Esophagus (tissue), 2 donors: ENCODE measurements around the gene NFKBIZ. TPM values are rescaled to one million over a fixed set of nuclear protein-coding genes. Genes with fewer than 3 reads are reported as not detected.

Source experiments
- H3K27ac ChIP-seq, 2 donors: one replicate each; pipeline ENCODE4 v1.5.1; 2013; ENCODE audit warnings: low read depth in 2 of 2, mild to moderate bottlenecking in 2 of 2, inconsistent platforms in 1 of 2, low read length in 1 of 2, moderate library complexity in 1 of 2
- H3K27me3 ChIP-seq, 2 donors: one replicate each; pipeline ENCODE4 v1.6.1; 2013; ENCODE audit warnings: low read length in 2 of 2, control low read depth in 1 of 2, mild to moderate bottlenecking in 1 of 2; ENCODE audit not compliant: insufficient read depth in 2 of 2, control insufficient read depth in 1 of 2
- H3K36me3 ChIP-seq, 2 donors: one replicate each; pipeline ENCODE4 v1.6.1; 2013; ENCODE audit warnings: low read length in 1 of 2; ENCODE audit not compliant: control insufficient read depth in 2 of 2, insufficient read depth in 2 of 2
- H3K4me1 ChIP-seq, 2 donors: one replicate each; pipeline ENCODE4 v1.6.1; 2013; ENCODE audit warnings: low read length in 1 of 2; ENCODE audit not compliant: control insufficient read depth in 2 of 2, insufficient read depth in 2 of 2
- H3K4me3 ChIP-seq, 2 donors: one replicate each; pipeline ENCODE4 v1.5.1; 2013; ENCODE audit warnings: low read length in 2 of 2, mild to moderate bottlenecking in 2 of 2, low read depth in 1 of 2, moderate library complexity in 1 of 2
- H3K9me3 ChIP-seq, 2 donors: one replicate each; pipeline ENCODE4 v1.6.1; 2013; ENCODE audit warnings: mild to moderate bottlenecking in 2 of 2, low read depth in 1 of 2, low read length in 1 of 2, moderate library complexity in 1 of 2; ENCODE audit not compliant: control insufficient read depth in 2 of 2, insufficient read depth in 1 of 2
- WGBS, 2 donors: extraction: QIAGEN DNeasy Blood & Tissue Kit; methylation state at CpG; one replicate each; pipeline ENCODE4 v1.1.7; 2013; 5-methylcytosine and 5-hydroxymethylcytosine counted together
- polyA plus RNA-seq, 2 donors: library from polyadenylated mRNA; stranded (reverse); fragments of 200-250 nt; gene quantifications; one replicate each; pipeline ENCODE4 v1.2.3, GENCODE V29; 2013
- donor health status: healthy with polysubstance abuse.
- donor health status: Bipolar disorder and iron deficiency.

NFKBIZ gene
- polyA plus RNA-seq, 2 donors: 14.4 to 30.3 TPM

GRCh38 chr3:101847328-101847727 is 2.0 kb upstream of the NFKBIZ start:
- no peaks in the 10 kb centered on the region for H3K36me3 ChIP-seq
- whole genome bisulfite sequencing, 2 donors: 47 to 77% methylated on average over 3 of the region's 3 CpGs
- H3K4me1 ChIP-seq: no peaks in the 10 kb centered on the region
- H3K27me3 ChIP-seq: no peaks in the 10 kb centered on the region
- H3K4me3 ChIP-seq: no peak overlapping the region
- H3K9me3 ChIP-seq: no peaks in the 10 kb centered on the region
- H3K27ac ChIP-seq: no peak overlapping the region

DNA sequence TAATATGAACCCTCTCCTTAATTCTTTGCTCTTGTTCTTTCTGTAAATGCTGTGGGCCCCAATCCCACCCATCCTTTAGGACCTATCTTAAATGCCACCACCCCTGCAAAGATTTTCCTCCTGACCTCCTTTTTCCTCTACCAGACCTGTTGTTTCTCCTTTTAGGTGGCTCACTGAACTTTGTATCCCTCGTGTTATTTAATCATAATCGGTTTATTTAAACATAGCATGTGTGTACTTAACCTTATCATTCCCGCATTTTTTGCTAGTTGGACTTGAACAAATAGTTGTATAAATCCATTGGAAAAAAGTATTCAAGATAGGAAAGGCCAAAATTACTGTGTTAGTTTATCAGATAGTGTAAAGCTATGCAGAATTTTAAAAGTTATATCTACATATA is 988 bp upstream of the NFKBIZ start:
- WGBS, 2 donors: 30 to 42% methylated on average over 3 of the region's 3 CpGs
- H3K4me3 ChIP-seq: peak overlapping the region in 1 of 2 donors; percentile 84
- H3K36me3 ChIP-seq: peaks cover 0 to 6% of the 10 kb centered on the region in 2 donors
- no peaks in the 10 kb centered on the region for H3K27me3 ChIP-seq
- peak overlapping the region in 1 of 2 donors; percentile 37 for H3K27ac ChIP-seq
- H3K4me1 ChIP-seq: peaks cover 0 to 3% of the 10 kb centered on the region in 2 donors
- no peaks in the 10 kb centered on the region for H3K9me3 ChIP-seq

- WGBS, 2 donors: 0 to 1% methylated on average over 51 to 67 of the region's 67 CpGs
- peaks cover 0 to 9% of the 10 kb centered on the region in 2 donors for H3K4me1 ChIP-seq
Observed at GRCh38 chr3:101849714-101850245, 466 bp downstream of the NFKBIZ start.

GRCh38 chr3:101850246-101851051 is 1.1 kb downstream of the NFKBIZ start:
- WGBS, 2 donors: 0 to 1% methylated on average over 19 of the region's 19 CpGs
- no peaks in the 10 kb centered on the region for H3K9me3 ChIP-seq
- H3K27me3 ChIP-seq: no peaks in the 10 kb centered on the region
- peaks cover 6 to 14% of the 10 kb centered on the region in 2 donors for H3K36me3 ChIP-seq
- peaks cover 2 to 11% of the 10 kb centered on the region in 2 donors for H3K4me1 ChIP-seq
- H3K27ac ChIP-seq: peak overlapping the region; percentile 94 to 100
- peak overlapping the region; percentile 84 to 96 for H3K4me3 ChIP-seq

More at GRCh38 chr3:101849714-101850245, 466 bp downstream of the NFKBIZ start:
- peaks cover 0 to 12% of the 10 kb centered on the region in 2 donors for H3K36me3 ChIP-seq
- H3K27me3 ChIP-seq: no peaks in the 10 kb centered on the region
- peak overlapping the region; percentile 94 to 100 for H3K27ac ChIP-seq
- H3K4me3 ChIP-seq: peak overlapping the region; percentile 84 to 96
- no peaks in the 10 kb centered on the region for H3K9me3 ChIP-seq

DNA sequence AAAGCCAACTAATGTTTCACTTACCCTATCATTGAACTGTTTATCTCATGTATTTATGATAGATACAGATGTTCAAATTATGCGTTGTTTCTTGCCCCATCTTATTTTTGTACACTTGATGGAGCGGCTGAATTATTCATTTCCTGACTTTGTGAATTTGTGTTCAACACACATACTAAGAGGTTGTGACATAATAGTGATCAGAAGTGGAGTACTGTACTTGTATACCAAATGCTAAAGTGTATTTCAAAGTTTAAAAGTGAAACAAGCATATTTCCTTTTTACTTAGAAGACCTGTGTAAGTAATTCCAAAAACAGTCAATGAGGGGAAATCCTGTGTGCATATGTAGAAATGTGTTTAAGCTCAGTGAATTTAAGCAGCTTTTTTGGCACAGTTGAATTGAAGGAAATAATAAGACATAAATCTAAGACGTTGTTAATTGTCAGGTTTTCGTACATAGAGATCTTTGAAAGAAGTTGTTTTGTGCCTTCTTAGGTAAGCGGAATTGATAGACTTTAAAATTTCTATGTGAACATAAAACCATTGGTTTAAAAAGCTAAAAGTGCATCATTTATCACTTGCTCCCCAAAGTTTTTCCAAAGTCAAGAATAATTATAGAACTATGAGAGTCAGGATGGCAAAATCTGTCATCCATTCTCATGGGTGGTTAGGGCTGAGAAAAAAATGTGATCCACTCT is 1.9 kb downstream of the NFKBIZ start:
- H3K4me3 ChIP-seq: peak overlapping the region; percentile 32 to 84
- peaks cover 8 to 18% of the 10 kb centered on the region in 2 donors for H3K36me3 ChIP-seq
- H3K27me3 ChIP-seq: no peaks in the 10 kb centered on the region
- H3K4me1 ChIP-seq: peaks cover 2 to 11% of the 10 kb centered on the region in 2 donors
- no peak overlapping the region for H3K27ac ChIP-seq
- 19 to 21% methylated on average over 5 of the region's 5 CpGs for WGBS, 2 donors
- no peaks in the 10 kb centered on the region for H3K9me3 ChIP-seq

DNA sequence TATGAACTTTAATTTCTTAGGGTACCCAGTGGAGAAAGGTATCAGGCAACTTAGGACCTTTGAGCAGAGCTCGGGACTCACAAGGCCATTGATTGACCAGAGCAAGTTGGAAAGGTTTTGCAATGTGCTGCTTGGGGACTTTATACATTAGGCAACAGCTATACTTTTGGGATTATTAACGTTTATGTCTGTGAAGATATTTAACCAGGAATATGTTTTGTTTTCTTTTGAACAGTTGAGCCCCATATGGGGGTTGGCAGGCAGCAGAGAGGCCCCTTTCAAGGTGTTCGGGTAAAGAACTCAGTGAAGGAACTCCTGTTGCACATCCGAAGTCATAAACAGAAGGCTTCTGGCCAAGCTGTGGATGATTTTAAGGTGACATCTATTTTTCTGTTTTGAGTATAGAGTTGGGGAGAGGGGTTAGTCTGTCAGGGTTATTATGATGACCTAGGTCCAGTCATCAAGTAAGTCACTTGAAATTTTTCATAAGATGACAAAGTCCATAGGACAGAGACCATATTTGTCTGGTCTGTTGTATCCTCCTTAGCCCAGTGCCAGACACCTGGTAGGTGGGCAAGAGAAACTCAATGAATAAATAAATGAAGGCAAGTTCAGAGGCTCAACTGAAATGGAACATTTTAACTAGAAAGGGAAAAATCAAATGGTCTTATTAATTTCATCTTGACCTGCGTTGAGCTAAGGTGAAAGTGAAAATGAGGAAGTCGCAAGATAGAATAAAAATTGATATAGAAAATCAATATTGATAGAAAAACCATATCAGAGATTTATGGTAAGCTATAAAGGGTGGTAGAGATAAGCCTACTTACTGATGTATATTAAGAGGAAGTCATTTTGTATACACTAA is 2.8 kb downstream of the NFKBIZ start:
- H3K36me3 ChIP-seq: peaks cover 9 to 21% of the 10 kb centered on the region in 2 donors
- H3K27me3 ChIP-seq: no peaks in the 10 kb centered on the region
- H3K27ac ChIP-seq: peak overlapping the region in 1 of 2 donors; percentile 39
- peak overlapping the region; percentile 32 to 84 for H3K4me3 ChIP-seq
- H3K4me1 ChIP-seq: peaks cover 2 to 11% of the 10 kb centered on the region in 2 donors
- H3K9me3 ChIP-seq: no peaks in the 10 kb centered on the region
- 53 to 66% methylated on average over 6 of the region's 6 CpGs for WGBS, 2 donors

- Histone ChIP-seq H3K27me3 (no peaks in the 10 kb centered on the region), H3K27ac (peak overlapping the region in 1 of 2 donors; percentile 11), H3K4me1 (peaks cover 2 to 11% of the 10 kb centered on the region in 2 donors), H3K36me3 (peaks cover 14 to 25% of the 10 kb centered on the region in 2 donors), H3K4me3 (peak overlapping the region in 1 of 2 donors; percentile 34), H3K9me3 (no peaks in the 10 kb centered on the region)
- 86 to 95% methylated on average over 8 of the region's 8 CpGs for WGBS, 2 donors
Observed at GRCh38 chr3:101852983-101853840, 3.9 kb downstream of the NFKBIZ start.

DNA sequence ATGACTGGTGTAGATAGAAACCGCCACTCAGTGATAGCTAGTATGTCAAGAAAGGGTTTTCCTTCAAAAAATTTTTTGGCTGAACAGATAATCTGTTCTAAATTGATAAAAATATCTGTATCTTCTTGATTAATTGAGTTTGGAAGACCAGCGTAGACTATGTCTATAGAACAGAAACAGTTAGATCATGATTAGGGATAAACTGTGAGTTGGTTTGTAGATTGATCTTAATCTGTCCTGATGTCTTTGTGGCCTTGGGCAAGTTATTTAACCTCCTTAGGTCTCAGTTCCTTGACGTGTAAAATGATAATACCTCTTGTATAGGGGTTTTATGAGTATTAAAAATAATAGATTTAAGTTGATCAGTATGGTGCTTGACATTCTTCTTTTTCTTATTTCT is 4.7 kb downstream of the NFKBIZ start:
- Histone ChIP-seq H3K36me3 (peaks cover 14 to 25% of the 10 kb centered on the region in 2 donors), H3K4me3 (peak overlapping the region in 1 of 2 donors; percentile 20), H3K27ac (no peak overlapping the region), H3K4me1 (peaks cover 2 to 11% of the 10 kb centered on the region in 2 donors), H3K27me3 (no peaks in the 10 kb centered on the region), H3K9me3 (no peaks in the 10 kb centered on the region)
- 75 to 90% methylated on average over 3 of the region's 3 CpGs for WGBS, 2 donors
